GM21423 (cell line): ENCODE measurements around the gene FBLN5.

Experiments used
- ATAC-seq: cut with Tn5 transposase; IDR thresholded peaks from one replicate; pipeline ENCODE4 v1.9.1; 2021; ENCODE audit warnings: mild to moderate bottlenecking, moderate library complexity; ENCODE audit not compliant: unreplicated experiment

FBLN5 gene

DNA sequence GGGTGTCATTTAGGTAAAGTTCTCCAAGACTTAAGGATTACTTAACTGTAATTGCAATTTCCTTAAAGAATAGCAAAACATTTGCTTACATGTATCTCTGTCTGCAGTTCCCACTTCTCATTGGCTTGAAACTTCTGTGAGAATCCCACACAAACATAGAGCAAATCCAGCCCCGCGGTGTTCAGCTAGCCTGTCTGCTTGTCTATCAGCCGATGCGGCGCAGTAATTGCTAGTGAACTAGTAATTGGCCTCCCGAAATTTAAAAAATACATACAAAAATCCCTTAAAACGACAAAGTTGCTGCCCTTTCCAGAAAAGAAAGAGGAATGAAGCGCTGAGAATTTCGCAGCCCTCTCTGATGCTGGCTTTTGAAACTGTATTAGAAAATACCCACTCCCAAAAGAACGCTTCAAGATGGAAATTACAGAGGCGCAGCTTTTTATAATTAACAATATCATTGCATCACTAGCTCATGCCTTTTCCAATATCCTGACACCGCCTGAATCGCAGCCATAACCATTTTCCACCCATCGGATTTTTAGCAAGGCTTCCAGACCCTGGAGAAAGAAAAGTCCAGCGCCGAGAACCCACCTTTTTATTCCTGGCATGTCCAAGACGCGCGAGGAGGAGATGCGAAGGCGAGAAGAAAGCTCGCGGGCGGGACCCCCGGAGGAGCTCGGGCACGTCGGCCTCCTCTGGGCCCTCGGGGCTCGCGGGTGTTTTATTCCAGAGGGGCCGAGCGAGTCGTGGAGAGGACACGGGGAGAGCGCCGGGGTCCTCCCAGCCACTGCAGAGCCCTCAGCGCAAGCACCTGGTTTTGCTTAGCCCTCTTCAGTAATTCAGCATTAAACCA, 646 bp downstream of the FBLN5 start:
- no peak for ATAC-seq

DNA sequence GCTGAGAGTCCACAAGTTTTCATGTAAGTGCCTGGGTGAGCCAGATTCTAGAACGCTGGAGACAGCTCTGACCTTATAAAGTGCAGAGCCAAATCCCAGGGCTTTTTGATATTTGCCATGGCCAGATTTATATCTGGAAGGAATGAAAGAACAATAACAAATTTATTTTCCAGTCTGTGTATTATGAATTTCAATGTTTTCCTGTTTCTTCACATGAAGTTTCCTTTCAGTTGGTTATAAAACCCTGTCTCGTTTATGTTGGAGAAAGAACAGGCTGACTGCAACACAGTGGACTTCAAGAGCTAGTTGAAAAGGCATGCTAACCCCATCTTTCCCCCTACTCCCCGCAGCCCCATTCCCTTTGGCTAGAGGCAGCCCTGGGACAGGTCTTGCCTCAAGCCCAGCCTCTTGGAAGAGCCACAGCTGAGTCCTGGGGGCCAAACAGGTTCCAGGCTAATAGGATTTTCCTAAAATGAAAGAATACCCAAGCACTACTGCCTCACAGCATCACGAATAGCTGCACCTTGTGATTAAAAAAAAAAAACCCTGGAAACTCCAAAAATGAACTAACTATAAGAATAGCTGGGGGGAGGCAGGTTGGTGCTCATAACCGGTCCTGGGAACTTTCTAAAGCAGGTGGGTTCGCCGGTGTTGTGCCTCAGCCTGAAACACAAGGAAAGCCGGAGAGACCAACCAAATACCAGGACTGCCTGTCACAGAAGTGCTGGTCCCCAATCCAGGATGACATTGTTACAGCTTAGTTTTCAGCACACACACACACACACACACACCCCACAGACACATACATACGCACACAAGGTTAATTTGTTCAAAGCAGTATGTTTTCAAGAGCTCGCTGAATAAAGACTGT, 1.5 kb downstream of the FBLN5 start:
- no peak for ATAC-seq

DNA sequence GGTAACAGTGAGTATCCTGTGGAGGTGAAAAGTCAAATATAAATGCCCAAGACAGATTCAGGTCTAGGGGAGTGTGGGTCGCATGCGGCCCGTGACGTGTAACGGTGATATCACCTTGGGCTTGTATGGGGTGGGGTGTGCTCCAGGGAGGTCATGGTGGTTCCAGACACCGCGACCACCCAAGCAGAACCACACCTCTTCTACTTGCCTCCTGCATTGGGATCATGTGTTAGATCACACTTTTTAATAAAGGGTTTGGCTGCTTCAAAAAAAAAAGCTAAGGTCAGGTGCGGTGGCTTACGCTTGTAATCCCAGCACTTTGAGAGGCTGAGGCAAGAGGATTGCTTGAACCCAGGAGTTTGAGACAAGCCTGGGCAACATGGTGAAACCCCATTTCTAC, 4.5 kb downstream of the FBLN5 start:
- no peak for ATAC-seq

DNA sequence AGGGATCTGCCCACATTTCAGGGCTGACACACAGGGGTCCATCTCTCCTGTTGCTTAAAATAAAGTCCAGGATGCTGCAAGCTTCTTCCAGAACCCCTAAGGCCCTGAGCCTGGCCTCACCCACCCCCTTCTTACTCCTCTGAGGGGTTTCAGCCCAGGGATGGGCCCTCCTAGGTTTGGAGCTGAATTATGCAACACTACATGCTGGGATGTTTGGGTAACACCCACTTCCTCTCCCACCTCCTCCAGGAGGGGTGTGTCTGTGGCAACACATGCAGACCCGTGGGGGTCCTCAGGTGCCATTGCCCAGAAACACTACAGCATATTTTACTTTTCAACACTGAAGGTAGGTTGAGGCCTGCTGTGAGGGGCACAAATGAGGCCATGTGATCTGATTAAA, 5.4 kb downstream of the FBLN5 start:
- no peak for ATAC-seq

DNA sequence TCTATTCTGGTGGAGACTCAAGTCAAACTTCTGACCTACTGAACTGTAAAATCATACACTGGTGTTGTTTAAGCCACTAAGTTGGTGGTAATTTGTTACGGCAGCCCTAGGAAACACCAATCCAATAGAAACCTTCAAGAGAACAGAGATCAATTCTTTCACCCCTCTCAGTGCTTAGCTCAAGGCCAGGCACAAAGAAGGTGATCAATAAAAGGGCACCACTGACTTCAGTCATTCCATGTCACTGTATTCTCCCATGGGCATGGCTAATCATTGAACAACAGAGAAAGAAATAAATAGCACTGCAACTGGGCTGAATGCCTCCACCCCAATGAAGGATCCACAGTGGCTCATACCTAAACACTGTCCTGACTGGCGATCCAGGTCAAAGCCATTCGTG, 7.3 kb downstream of the FBLN5 start:
- no peak for ATAC-seq

DNA sequence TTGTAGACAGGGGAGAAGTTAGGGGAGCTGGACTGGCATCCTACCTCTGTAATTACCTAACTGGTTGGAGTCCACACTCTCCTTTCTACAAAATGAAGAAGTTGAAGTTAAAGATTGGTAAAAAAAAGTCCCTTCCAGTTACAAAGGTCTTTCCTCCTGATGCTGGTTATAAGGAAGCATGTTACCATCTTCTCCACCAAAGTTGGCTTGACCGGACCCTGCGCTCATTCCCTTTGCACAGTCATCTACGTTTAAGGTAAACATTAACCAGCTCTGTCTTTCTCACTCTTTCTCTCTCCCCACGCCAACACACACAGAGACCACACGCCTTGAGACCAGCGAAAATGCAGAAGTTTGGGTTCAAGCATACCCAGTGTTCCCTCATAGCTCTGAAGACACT, 11.9 kb downstream of the FBLN5 start:
- ATAC-seq = no peak

DNA sequence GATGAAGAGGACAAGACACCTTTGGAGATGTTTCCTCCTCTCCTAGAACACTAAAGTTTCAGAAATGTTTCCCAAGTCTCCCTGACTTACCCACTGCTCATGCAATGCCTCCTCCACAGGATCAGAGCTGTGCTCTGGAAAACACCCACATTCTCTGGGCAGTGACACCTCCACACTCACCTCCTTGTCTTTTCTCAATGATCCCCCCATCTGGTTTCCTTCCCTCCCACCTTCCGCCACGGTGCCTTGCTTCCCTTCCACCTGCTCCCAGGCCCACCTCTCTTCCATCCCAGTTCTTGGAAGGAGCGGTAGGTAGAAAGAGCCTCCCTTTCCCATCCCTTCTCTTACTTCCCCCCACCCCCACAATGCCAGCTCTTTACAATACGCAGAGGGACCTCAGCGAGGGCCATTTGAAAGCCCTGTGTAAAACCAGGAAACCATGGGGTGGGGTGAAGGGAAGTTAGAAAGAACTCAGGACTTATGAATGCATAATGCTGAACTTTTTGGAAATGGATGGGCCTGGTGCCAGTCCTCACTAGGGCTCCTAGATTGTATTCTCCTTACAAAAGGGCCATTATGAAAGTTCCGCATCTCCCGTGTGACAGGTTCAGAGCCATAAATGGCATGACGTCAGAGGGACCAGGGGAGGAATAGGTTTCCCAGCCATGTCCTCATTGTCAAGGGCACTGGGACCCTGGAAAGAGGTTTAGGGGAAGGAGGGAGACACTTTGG, 12.8 kb downstream of the FBLN5 start:
- ATAC-seq = no peak

DNA sequence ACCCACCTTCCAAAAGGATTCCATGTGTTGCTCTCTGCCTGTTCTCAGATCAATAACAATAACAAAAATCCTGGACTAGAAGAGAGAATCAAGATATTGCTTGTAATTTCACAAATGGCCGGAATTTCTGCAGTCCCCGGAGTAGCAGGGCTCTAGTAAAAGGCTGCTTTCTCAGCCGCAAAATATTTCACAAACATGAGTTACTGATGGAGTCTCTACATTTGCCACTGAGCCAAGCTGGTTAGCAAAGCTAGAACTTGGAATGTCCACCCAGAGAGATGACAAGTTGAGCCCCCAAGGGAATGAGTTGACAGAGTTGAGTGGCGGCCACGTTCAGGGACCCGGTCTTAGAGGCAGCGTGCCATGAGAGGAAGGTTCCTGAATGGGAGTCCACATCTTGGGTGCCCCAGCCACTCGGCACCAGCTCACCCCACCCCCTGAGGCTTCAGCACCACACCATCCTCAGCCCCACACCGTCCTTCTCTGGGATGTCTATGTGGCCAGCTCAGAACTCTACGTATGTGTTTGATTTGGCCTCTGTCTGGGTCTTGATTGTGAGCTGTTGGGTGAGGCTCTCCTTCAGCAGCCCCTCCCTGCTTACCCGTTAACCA, 15.9 kb downstream of the FBLN5 start:
- ATAC-seq = no peak

DNA sequence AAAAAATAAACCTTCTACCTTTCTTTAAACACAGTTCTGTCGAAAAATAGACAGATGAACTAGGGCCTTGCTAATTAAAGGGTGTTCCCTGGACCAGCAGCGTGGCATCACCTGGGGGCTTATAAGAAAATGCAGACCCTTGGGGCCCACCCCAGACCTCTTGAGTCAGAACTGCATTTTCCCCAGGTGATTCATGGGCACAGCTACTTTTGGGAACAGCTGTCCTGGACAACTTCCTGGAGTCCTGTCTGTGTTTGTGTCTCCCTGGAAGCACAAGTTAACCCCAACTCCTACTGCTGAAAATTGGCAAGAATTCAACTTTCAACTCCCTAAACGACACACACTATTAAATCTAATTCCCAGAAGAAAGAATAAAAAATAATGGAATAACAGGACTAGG, 17.8 kb downstream of the FBLN5 start:
- no peak for ATAC-seq

DNA sequence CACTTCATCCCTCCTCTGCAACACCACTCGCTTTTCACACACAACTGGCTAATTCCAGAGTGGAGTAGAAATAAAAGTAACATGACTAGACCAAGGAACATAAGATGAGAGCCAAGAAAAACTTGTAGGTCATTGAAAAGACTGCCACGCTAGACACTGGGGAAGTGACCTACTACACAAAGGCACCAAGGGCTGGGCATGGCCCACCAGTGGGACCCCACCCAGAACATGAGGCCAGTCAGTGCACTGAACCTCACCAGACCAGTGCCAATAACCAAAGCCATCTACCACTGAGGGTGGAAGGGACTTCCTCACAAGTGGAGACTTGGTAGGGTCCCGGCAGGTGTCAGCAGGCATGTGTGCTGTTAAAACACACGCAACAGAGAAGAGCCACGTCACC, 19.7 kb downstream of the FBLN5 start:
- no peak for ATAC-seq

DNA sequence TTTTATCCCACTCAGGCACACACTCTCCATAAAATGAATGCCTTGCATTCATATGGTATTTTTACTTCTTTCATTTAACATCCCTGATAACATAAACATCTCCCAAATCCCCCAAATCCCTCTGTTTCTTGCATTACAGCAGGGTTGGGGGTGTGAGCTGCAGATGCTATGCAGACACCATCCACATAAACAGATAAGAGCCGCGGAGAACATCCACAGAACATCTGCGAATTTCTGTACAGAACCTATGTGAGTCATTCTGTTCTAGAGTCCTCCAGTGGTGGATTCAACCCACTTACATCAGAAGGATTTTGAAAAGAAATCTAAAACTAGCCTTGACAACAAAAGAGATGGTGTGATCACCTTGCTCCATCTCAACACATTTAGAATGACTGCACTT, 20.3 kb downstream of the FBLN5 start:
- ATAC-seq = no peak

DNA sequence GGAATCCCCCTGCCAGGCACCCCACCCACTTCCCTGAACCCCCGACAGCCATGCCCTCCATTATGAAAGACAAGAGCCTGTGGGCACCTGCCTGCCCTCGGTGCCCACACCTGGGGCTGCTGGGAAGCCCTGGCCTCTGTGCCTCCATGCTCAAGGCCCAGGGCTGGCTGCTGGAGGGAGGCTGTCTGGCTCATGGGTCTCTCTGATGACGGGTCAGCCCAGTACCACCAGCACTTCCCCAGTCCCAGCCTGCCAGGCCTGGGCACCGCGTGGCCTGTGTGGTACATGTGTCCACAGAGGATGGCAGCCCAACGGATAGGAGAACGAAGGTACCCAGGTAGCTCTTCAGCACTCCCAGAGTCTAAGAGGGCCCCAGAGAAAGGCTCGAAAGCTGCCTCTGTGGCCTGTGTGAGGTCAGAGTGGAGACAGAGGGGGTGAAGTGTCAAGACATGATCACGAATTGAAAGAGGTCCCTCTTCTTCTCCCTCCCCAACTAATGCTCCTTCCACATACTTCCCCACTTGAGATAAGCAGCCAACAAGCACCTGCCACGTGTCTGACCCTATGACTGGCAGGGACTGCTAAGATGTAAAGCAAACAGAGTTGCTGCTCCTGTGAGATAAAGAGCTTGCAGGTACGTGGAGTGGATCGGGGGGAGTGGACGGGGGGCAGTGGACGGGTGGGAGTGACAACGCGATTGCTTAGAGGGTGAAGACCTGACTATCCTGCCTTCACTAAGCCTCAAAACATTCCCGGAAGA, 21.2 kb downstream of the FBLN5 start:
- ATAC-seq = no peak

DNA sequence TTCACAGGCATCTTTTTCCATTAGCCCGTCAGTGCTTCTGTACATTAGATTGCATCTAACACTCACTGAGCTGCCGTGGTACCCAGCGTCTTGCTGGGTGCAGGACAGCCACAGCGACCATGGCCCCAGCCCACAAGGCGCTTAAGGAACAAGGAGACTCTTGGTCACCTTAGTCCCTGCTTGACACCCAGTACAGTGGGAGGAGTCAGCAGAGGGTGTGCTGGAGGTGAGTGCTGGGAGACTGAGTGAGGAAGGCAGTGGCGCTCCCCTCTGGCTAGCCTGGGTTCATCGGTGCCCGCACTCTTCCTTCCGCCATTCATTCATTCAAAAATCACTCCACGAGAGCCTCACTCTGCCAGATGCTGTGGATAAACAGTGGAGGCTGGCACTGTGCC, 21.8 kb downstream of the FBLN5 start:
- no peak for ATAC-seq

DNA sequence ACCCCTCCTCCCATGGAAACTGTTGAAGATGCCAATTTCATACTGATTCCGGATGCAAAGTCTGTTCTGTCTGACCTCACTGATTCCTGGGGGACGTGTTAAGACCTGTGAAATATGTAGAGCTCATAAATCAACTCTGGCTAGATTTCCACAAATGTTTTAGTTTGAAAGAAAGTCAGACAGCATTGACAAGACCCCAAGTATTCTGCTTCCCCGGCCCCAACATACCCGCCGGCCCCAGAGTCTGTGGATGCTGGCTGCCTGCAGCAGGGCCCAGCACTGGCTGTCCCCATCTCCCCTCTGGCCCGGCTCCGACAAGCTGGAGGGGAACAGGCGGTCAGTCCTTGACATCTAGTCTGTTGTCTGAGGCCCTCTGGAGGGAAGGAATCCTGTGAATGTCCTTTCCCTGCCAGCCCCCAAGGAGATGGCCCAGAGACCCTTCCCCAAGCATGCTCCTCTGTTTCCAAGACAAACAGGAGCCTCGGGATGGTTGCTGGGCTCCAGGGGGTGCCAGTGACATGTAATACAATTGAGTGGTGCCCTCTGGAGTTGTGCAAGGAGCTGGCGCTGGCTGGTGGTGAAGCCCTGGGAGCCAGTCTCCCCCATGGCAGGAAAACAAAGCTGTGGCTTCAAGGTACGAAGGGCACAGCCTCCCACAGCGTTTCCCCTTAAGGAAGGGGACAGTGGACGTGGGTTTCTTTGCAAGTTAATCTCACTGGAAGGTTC, 22.3 kb downstream of the FBLN5 start:
- no peak for ATAC-seq

DNA sequence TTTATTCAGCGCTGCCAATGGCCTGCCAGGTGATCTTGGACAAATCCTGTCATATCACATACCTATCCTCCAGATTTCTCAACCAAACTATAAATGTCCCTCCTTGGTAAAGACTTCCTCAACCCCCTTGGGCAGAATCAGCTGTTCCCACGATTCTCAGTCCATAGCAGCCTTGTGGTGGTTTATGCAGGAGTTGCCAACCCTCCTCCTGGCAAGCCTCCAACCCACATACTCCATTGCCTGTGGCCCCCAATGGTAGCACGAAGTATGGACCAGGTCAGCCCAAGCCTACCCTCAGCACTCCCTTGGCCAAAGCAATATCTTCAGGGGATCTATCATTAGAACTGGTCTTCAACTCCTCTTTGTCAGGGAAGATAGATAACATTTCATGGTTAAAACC, 27.0 kb downstream of the FBLN5 start:
- ATAC-seq = no peak

DNA sequence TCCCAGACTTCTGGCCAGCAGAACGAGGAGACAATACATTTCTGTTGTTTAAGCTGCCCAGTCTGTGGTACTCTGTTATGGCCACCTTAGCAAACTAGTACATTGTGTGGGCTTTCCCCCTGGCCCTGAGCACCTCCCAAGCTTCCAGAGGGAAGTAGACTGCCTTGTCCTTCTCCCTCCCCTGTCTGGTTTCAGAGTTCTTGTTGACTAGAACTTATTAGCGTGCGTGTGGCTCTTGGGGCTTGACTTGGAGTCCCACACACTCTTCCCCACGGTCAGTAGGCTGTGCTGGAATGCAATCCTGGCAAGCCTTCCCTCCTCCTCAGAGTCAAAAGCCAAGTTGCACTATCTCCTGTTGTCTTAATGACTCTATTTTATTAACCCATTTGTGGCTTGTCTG, 27.7 kb downstream of the FBLN5 start:
- no peak for ATAC-seq

DNA sequence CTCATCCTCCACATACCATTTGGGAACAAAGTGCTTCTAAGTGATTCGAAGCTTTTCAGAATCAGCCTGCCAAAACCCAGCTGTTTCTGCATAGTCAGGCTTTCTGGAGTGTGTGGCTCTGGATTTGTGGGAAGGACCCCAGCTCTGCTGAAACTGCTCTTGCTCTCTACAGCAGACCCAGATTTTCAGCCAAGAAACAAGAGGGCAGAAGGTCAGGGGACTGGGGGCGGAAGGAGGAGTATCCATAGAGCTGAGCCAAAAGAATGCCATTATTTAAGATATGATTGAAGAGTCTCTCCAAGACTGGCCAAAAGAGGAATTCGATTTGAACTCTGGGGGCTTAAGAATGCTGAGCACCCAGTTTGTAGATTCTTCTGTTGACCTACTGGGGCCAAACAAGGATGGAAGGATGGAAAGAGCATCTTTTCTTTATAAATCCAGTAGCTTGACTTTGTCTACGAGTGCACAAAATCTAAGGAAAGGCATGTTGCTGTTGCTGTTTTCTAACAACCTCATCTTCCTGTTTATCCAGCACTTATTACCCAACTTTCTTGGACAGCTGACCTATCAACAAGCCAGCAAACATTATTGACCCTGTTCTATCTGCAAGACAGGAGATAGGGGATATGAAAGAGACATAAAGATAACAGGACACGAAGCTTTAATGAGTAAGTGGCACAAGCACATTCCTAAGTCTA, 29.2 kb downstream of the FBLN5 start:
- no peak for ATAC-seq

DNA sequence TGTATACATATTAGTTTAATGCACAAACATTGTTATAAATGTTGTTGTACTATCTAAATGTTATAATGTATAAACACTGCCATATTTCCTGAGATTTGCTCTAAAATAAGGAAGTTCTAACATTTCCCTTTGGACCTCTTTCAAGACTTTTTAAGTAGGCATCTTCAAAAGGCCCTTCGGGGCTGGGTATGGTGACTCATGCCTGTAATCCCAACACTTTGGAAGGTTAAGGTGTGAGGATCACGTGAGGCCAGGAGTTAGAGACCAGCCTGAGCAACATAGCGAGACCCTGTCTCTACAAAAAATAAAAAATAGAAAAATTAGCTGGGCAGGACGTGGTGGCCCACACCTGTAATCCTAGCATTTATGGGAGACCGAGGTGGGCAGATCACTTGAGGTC, 35.5 kb downstream of the FBLN5 start:
- no peak for ATAC-seq

DNA sequence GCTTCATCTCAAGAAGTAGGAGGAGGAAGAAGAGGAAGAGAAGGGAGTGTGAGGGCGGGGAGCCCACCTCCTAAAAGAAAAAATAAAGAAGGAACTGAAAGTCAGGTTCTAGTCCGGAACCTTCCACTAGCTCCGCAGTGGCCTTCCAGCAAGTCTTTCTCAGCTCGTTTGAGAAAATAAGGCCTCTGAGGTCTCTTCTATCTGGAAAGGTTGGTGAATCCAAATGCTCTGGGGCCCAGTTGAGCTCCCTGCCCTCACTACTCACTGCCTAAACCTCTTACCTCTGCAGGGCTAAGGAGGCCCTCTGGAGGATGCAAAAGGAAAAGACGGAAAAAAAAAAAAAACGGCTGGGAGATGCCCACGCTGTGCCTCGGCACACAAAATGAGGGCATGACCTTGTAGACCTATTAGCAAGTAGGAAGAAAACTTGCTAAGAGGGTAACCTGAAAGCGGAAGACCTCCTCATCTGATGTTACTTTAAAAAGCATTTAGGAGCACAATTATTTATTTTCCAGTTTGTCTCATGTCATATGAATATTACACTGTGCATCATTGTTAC, 35.9 kb downstream of the FBLN5 start:
- no peak for ATAC-seq
